Caco-2 (cell line): ENCODE measurements around the gene TET3. TPM values are rescaled to one million over a fixed set of nuclear protein-coding genes. Genes with fewer than 3 reads are reported as not detected.

Source experiments
- BruUV-seq: library from RNA; stranded (reverse); fragments of 400-500 nt; replicated peaks from 2 replicates; lab custom pipeline; 2021; lab: Mats Ljungman, UMichigan
- CTCF ChIA-PET: fragments of 300-600 bp; sonication (Branson Sonifier 250); formaldehyde crosslinking; loops from one replicate; lab custom pipeline; 2022; ENCODE audit warnings: antibody characterized with exemption; lab: Charles Lee
- POLR2A ChIA-PET: fragments of 300-600 bp; sonication (Branson Sonifier 250); formaldehyde crosslinking; loops from one replicate; lab custom pipeline; 2022; ENCODE audit warnings: antibody characterized with exemption; lab: Charles Lee
- DNase-seq, 2 experiments: peaks; one replicate each; pipeline versions ENCODE4 v3.0.0 to v3.0.0-alpha.2; 2020 to 2022
- H3K27me3 ChIP-seq: replicated peaks from 2 replicates; pipeline ENCODE4 v1.6.0; 2011; ENCODE audit warnings: low read length; ENCODE audit not compliant: control insufficient read depth, insufficient read depth
- H3K36me3 ChIP-seq: 2 replicates; pipeline ENCODE4 v1.5.1; 2011; ENCODE audit warnings: low read length; ENCODE audit not compliant: control insufficient read depth, insufficient read depth
- H3K4me1 ChIP-seq: fragments of 250-450 bp; sonication (Bioruptor Pico); 2 replicates; pipeline ENCODE4 v1.5.1; 2020; ENCODE audit warnings: mild to moderate bottlenecking
- H3K4me3 ChIP-seq: 2 replicates; pipeline ENCODE4 v1.5.1; 2011; ENCODE audit warnings: low read depth, mild to moderate bottlenecking, control low read depth, low read length
- H3K9me3 ChIP-seq: fragments of 250-450 bp; sonication (Bioruptor Pico); 2 replicates; pipeline ENCODE4 v1.5.1; 2020; ENCODE audit warnings: mild to moderate bottlenecking, moderate library complexity
- H3K27ac Mint-ChIP-seq: one replicate; pipeline ENCODE4 v1.8.0; 2022; ENCODE audit warnings: mixed read lengths; ENCODE audit not compliant: unreplicated experiment
- H3K27me3 Mint-ChIP-seq: one replicate; pipeline ENCODE4 v1.8.0; 2022; ENCODE audit warnings: mixed read lengths; ENCODE audit not compliant: insufficient read depth, unreplicated experiment
- H3K36me3 Mint-ChIP-seq: one replicate; pipeline ENCODE4 v1.8.0; 2022; ENCODE audit warnings: mild to moderate bottlenecking, mixed read lengths; ENCODE audit not compliant: insufficient read depth, unreplicated experiment
- H3K4me1 Mint-ChIP-seq: one replicate; pipeline ENCODE4 v1.8.0; 2022; ENCODE audit warnings: low read depth, mixed read lengths; ENCODE audit not compliant: unreplicated experiment
- H3K4me3 Mint-ChIP-seq: one replicate; pipeline ENCODE4 v1.8.0; 2022; ENCODE audit warnings: mild to moderate bottlenecking, moderate library complexity, mixed read lengths; ENCODE audit not compliant: unreplicated experiment
- H3K9me3 Mint-ChIP-seq: one replicate; pipeline ENCODE4 v1.8.0; 2022; ENCODE audit warnings: mixed read lengths; ENCODE audit not compliant: unreplicated experiment
- CTCF ChIP-seq, 2 experiments: fragments of 200-600 bp in 1 of 2; IDR thresholded peaks; 1 replicate in 1 of 2; 2 replicates in 1 of 2; pipeline versions ENCODE4 v1.5.1 to v1.8.0; 2011 to 2022; ENCODE audit warnings: antibody characterized with exemption in 1 of 2, control low read depth in 1 of 2, inconsistent platforms in 1 of 2, low read depth in 1 of 2, low read length in 1 of 2, mild to moderate bottlenecking in 1 of 2, moderate library complexity in 1 of 2; ENCODE audit not compliant: insufficient read depth in 1 of 2, severe bottlenecking in 1 of 2, unreplicated experiment in 1 of 2
- intact Hi-C: fragments of 100-400 bp; cut with micrococcal nuclease; formaldehyde crosslinking; loops from one replicate; pipeline ENCODE4 v1.10.0; 2022; ENCODE audit not compliant: unreplicated experiment
- total RNA-seq: library from RNA; stranded (reverse); gene quantifications from 2 replicates; pipeline ENCODE4 v1.2.3, GENCODE V29; 2022

TET3 gene
- total RNA-seq, 1 experiment from 2014 or later: 27.5 TPM

- H3K9me3 Mint-ChIP-seq: peaks cover 9% of the 10 kb centered on the region
- no peaks in the 10 kb centered on the region for H3K27me3 Mint-ChIP-seq
- peaks cover 25% of the 10 kb centered on the region for H3K4me1 Mint-ChIP-seq
- BruUV-seq: no TSS peak
- POLR2A ChIA-PET: no interaction called here
- peaks cover 31% of the 10 kb centered on the region for H3K4me1 ChIP-seq
- intact Hi-C loops: no loop called here
- H3K9me3 ChIP-seq: no peaks in the 10 kb centered on the region
- H3K4me3 ChIP-seq: no peak overlapping the region
- no peaks in the 10 kb centered on the region for H3K27me3 ChIP-seq
- TF ChIP-seq CTCF (IDR thresholded peaks at IDR 0.05; ENCODE audit: insufficient read depth in 1 of 2, low read depth in 1 of 2, low read length in 1 of 2, severe bottlenecking in 1 of 2, unreplicated experiment in 1 of 2): no peak
- no peak overlapping the region for H3K27ac Mint-ChIP-seq
- H3K4me3 Mint-ChIP-seq: peak overlapping the region; percentile 76
- H3K36me3 Mint-ChIP-seq: peaks cover 72% of the 10 kb centered on the region
- no peak for DNase-seq
- CTCF ChIA-PET: interaction anchor here (0.6 kb wide), 1 partner anchor 133 kb away, joined by 4 read pairs; no protein-coding TSS in a partner anchor
- peaks cover 9% of the 10 kb centered on the region for H3K36me3 ChIP-seq
These were observed 2.6 kb downstream of the TET3 start for GRCh38 chr2:73987109-73987947.

GRCh38 chr2:73987948-73988700, 3.4 kb downstream of the TET3 start:
- H3K9me3 Mint-ChIP-seq: peaks cover 9% of the 10 kb centered on the region
- peaks cover 9% of the 10 kb centered on the region for H3K36me3 ChIP-seq
- H3K4me1 Mint-ChIP-seq: peaks cover 23% of the 10 kb centered on the region
- H3K4me3 ChIP-seq: no peak overlapping the region
- CTCF ChIA-PET: interaction anchor here (0.6 kb wide), 1 partner anchor 190 kb away, joined by 3 read pairs; the partner anchor contains the start of gene MOB1A
- no peaks in the 10 kb centered on the region for H3K27me3 Mint-ChIP-seq
- peaks cover 74% of the 10 kb centered on the region for H3K36me3 Mint-ChIP-seq
- DNase-seq: no peak
- BruUV-seq: no TSS peak
- POLR2A ChIA-PET: no interaction called here
- H3K9me3 ChIP-seq: no peaks in the 10 kb centered on the region
- no peak overlapping the region for H3K4me3 Mint-ChIP-seq
- no peaks in the 10 kb centered on the region for H3K27me3 ChIP-seq
- intact Hi-C loops: no loop called here
- H3K4me1 ChIP-seq: peaks cover 23% of the 10 kb centered on the region
- H3K27ac Mint-ChIP-seq: no peak overlapping the region
- TF ChIP-seq CTCF (IDR thresholded peaks at IDR 0.05; ENCODE audit: insufficient read depth in 1 of 2, low read depth in 1 of 2, low read length in 1 of 2, severe bottlenecking in 1 of 2, unreplicated experiment in 1 of 2): no peak

GRCh38 chr2:73989972-73990371, 5.3 kb downstream of the TET3 start:
- POLR2A ChIA-PET: no interaction called here
- Histone ChIP-seq H3K27me3 (no peaks in the 10 kb centered on the region), H3K36me3 (peaks cover 9% of the 10 kb centered on the region), H3K4me3 (no peak overlapping the region), H3K4me1 (peaks cover 20% of the 10 kb centered on the region), H3K9me3 (no peaks in the 10 kb centered on the region)
- Mint-ChIP-seq H3K4me3 (no peak overlapping the region), H3K4me1 (peaks cover 15% of the 10 kb centered on the region), H3K36me3 (peaks cover 63% of the 10 kb centered on the region), H3K9me3 (peaks cover 9% of the 10 kb centered on the region), H3K27me3 (no peaks in the 10 kb centered on the region), H3K27ac (no peak overlapping the region)
- CTCF ChIA-PET: no interaction called here
- no peak for TF ChIP-seq CTCF (IDR thresholded peaks at IDR 0.05; ENCODE audit: insufficient read depth in 1 of 2, low read depth in 1 of 2, low read length in 1 of 2, severe bottlenecking in 1 of 2, unreplicated experiment in 1 of 2)
- BruUV-seq: no TSS peak
- intact Hi-C loops: no loop called here
- DNase-seq: no peak
